AG08396 (cell line): Measurements from ENCODE around the gene OR5A1.
"Not testable (repeated sequence)": the region's sequence is repeated elsewhere in the genome, so short reads cannot be mapped to it uniquely, and the experiment has no call there.

Experiments
- DNase-seq: peaks from one replicate; pipeline ENCODE4 v3.0.0; 2012; ENCODE audit warnings: low spot score, mixed read lengths

OR5A1 gene

GRCh38 chr11:59436169-59436568 is at the start of gene OR5A1:
TSS of gene OR5A1 (plus strand) at chr11:59436469. CDS start at chr11:59443169, 6,700 bp downstream.
- DNase-seq = no peak

GRCh38 chr11:59394186-59394585 is 42.1 kb upstream of the OR5A1 start:
- DNase-seq = no peak

- DNase-seq = no peak
Observed at GRCh38 chr11:59400461-59401261, 35.6 kb upstream of the OR5A1 start.

GRCh38 chr11:59401262-59401552 is 35.1 kb upstream of the OR5A1 start:
- no peak for DNase-seq

GRCh38 chr11:59403546-59403945 is 32.7 kb upstream of the OR5A1 start:
- DNase-seq = no peak

GRCh38 chr11:59413646-59414045 is 22.6 kb upstream of the OR5A1 start:
- no peak for DNase-seq

GRCh38 chr11:59415111-59415510 is 21.2 kb upstream of the OR5A1 start:
- no peak for DNase-seq

- no peak for DNase-seq
Observed at GRCh38 chr11:59416613-59417012, 19.7 kb upstream of the OR5A1 start.

GRCh38 chr11:59417023-59417422 is 19.2 kb upstream of the OR5A1 start:
- no peak for DNase-seq

- no peak for DNase-seq
Observed at GRCh38 chr11:59418156-59418555, 18.1 kb upstream of the OR5A1 start.

- DNase-seq = no peak
Observed at GRCh38 chr11:59423835-59424234, 12.4 kb upstream of the OR5A1 start.

GRCh38 chr11:59425131-59425530 is 11.1 kb upstream of the OR5A1 start:
- DNase-seq = no peak

- DNase-seq = no peak
Observed at GRCh38 chr11:59426361-59427067, 9.8 kb upstream of the OR5A1 start, which contains the start of gene OR5A2. TSS of gene OR5A2 (minus strand) at chr11:59426413. CDS start at chr11:59422953, 3,460 bp downstream.

- no peak for DNase-seq
Observed at GRCh38 chr11:59427068-59427382, 9.2 kb upstream of the OR5A1 start.

- peak; percentile 45 for DNase-seq
Observed at GRCh38 chr11:59429924-59430516, 6.2 kb upstream of the OR5A1 start.

GRCh38 chr11:59437770-59438169 is 1.5 kb downstream of the OR5A1 start:
- DNase-seq = no peak

GRCh38 chr11:59445624-59446023 is 9.4 kb downstream of the OR5A1 start:
- DNase-seq = not testable (repeated sequence)

GRCh38 chr11:59448484-59448883 is 12.2 kb downstream of the OR5A1 start:
- DNase-seq = no peak

- no peak for DNase-seq
Observed at GRCh38 chr11:59456661-59457060, 20.4 kb downstream of the OR5A1 start, which contains the start of gene OR4D6. TSS of gene OR4D6 (plus strand) at chr11:59456961. CDS start at chr11:59456961, 0 bp downstream.

GRCh38 chr11:59459916-59460315 is 23.6 kb downstream of the OR5A1 start:
- no peak for DNase-seq

- DNase-seq = peak; percentile 4
Observed at GRCh38 chr11:59463190-59463641, 26.9 kb downstream of the OR5A1 start.

GRCh38 chr11:59473015-59473414 is 36.7 kb downstream of the OR5A1 start, which contains the start of gene OR4D10:
TSS of gene OR4D10 (plus strand) at chr11:59473315. CDS start at chr11:59477430, 4,115 bp downstream.
- no peak for DNase-seq

GRCh38 chr11:59475176-59475575 is 38.9 kb downstream of the OR5A1 start:
- no peak for DNase-seq
